HUES48 (cell line): ENCODE measurements around the gene KTN1.

ENCODE experiments used
- H3K27ac ChIP-seq: one replicate; pipeline ENCODE4 v1.7.0; 2013; ENCODE audit warnings: low read depth, low read length, inconsistent platforms
- H3K27me3 ChIP-seq: 2 replicates; pipeline ENCODE4 v1.6.1; 2013; ENCODE audit warnings: mild to moderate bottlenecking, low read length; ENCODE audit not compliant: control insufficient read depth, insufficient read depth
- H3K36me3 ChIP-seq: 2 replicates; pipeline ENCODE4 v1.6.1; 2013; ENCODE audit warnings: low read length; ENCODE audit not compliant: control insufficient read depth, insufficient read depth
- H3K4me1 ChIP-seq: 2 replicates; pipeline ENCODE4 v1.6.1; 2013; ENCODE audit warnings: mild to moderate bottlenecking, low read length; ENCODE audit not compliant: control insufficient read depth, insufficient read depth
- H3K4me3 ChIP-seq: 2 replicates; pipeline ENCODE4 v1.5.1; 2013; ENCODE audit warnings: mild to moderate bottlenecking, low read depth, low read length
- H3K9ac ChIP-seq: 2 replicates; pipeline ENCODE4 v1.6.1; 2013; ENCODE audit warnings: mild to moderate bottlenecking, low read depth, low read length, moderate library complexity
- H3K9me3 ChIP-seq: 2 replicates; pipeline ENCODE4 v1.6.1; 2013; ENCODE audit warnings: low read length; ENCODE audit not compliant: control insufficient read depth, insufficient read depth

Gene KTN1

GRCh38 chr14:55579724-55580469 is at the start of gene KTN1:
KTN1 (plus strand) TSS chr14:55580207; CDS start chr14:55612049, 31,842 bp downstream.
- Histone ChIP-seq H3K36me3 (0 out of 2 replicates have a peak, but pooled peaks cover 11% of the 10 kb centered on the region), H3K4me1 (peaks cover 35% of the 10 kb centered on the region), H3K27ac (peak within 1 kb of the TSS; percentile 91), H3K27me3 (no peaks in the 10 kb centered on the region), H3K4me3 (peak within 1 kb of the TSS; percentile 84), H3K9ac (peak within 1 kb of the TSS; percentile 91), H3K9me3 (no peaks in the 10 kb centered on the region)

GRCh38 chr14:55530464-55530863 is 49.5 kb upstream of the KTN1 start:
- H3K27ac ChIP-seq = no peak overlapping the region
- H3K4me3 ChIP-seq = no peak overlapping the region
- H3K4me1 ChIP-seq = no peaks in the 10 kb centered on the region
- H3K9me3 ChIP-seq = no peaks in the 10 kb centered on the region
- H3K9ac ChIP-seq = no peak overlapping the region
- H3K27me3 ChIP-seq = no peaks in the 10 kb centered on the region
- no peaks in the 10 kb centered on the region for H3K36me3 ChIP-seq

GRCh38 chr14:55532645-55533344 is 47.2 kb upstream of the KTN1 start:
- Histone ChIP-seq H3K36me3 (no peaks in the 10 kb centered on the region), H3K27me3 (no peaks in the 10 kb centered on the region), H3K4me1 (no peaks in the 10 kb centered on the region; the same call in 1 of the 2 replicates), H3K27ac (no peak overlapping the region), H3K4me3 (no peak overlapping the region), H3K9ac (no peak overlapping the region), H3K9me3 (peaks cover 8% of the 10 kb centered on the region; the same call in 1 of the 2 replicates)

- H3K27ac ChIP-seq = no peak overlapping the region
- no peak overlapping the region for H3K9ac ChIP-seq
- no peaks in the 10 kb centered on the region for H3K36me3 ChIP-seq
- H3K4me3 ChIP-seq = no peak overlapping the region
- H3K9me3 ChIP-seq = peaks cover 8% of the 10 kb centered on the region; the same call in 1 of the 2 replicates
- H3K4me1 ChIP-seq = no peaks in the 10 kb centered on the region; the same call in 1 of the 2 replicates
- H3K27me3 ChIP-seq = no peaks in the 10 kb centered on the region
Observed at GRCh38 chr14:55533960-55534359, 46.0 kb upstream of the KTN1 start.

- Histone ChIP-seq H3K4me1 (no peaks in the 10 kb centered on the region; the same call in 1 of the 2 replicates), H3K27ac (no peak overlapping the region), H3K27me3 (no peaks in the 10 kb centered on the region), H3K9ac (no peak overlapping the region), H3K9me3 (peaks cover 8% of the 10 kb centered on the region; the same call in 1 of the 2 replicates), H3K36me3 (no peaks in the 10 kb centered on the region), H3K4me3 (no peak overlapping the region)
Observed at GRCh38 chr14:55535516-55536203, 44.3 kb upstream of the KTN1 start.

- H3K27me3 ChIP-seq = no peaks in the 10 kb centered on the region
- peaks cover 8% of the 10 kb centered on the region; the same call in 1 of the 2 replicates for H3K9me3 ChIP-seq
- H3K4me3 ChIP-seq = no peak overlapping the region
- no peaks in the 10 kb centered on the region for H3K36me3 ChIP-seq
- no peak overlapping the region for H3K9ac ChIP-seq
- no peaks in the 10 kb centered on the region; the same call in 1 of the 2 replicates for H3K4me1 ChIP-seq
- H3K27ac ChIP-seq = no peak overlapping the region
Observed at GRCh38 chr14:55536204-55536708, 43.8 kb upstream of the KTN1 start.

GRCh38 chr14:55537782-55538181 is 42.2 kb upstream of the KTN1 start:
- Histone ChIP-seq H3K36me3 (no peaks in the 10 kb centered on the region), H3K4me3 (no peak overlapping the region), H3K27me3 (no peaks in the 10 kb centered on the region), H3K27ac (no peak overlapping the region), H3K9ac (no peak overlapping the region), H3K4me1 (no peaks in the 10 kb centered on the region; the same call in 1 of the 2 replicates), H3K9me3 (peaks cover 8% of the 10 kb centered on the region; the same call in 1 of the 2 replicates)

- Histone ChIP-seq H3K27me3 (no peaks in the 10 kb centered on the region), H3K9ac (no peak overlapping the region), H3K36me3 (no peaks in the 10 kb centered on the region), H3K9me3 (peaks cover 8% of the 10 kb centered on the region; the same call in 1 of the 2 replicates), H3K4me3 (no peak overlapping the region), H3K27ac (no peak overlapping the region), H3K4me1 (no peaks in the 10 kb centered on the region; the same call in 1 of the 2 replicates)
Observed at GRCh38 chr14:55539975-55540374, 40.0 kb upstream of the KTN1 start.

- H3K27me3 ChIP-seq = no peaks in the 10 kb centered on the region
- H3K4me1 ChIP-seq = no peaks in the 10 kb centered on the region
- H3K4me3 ChIP-seq = no peak overlapping the region
- H3K9me3 ChIP-seq = peaks cover 8% of the 10 kb centered on the region; the same call in 1 of the 2 replicates
- no peaks in the 10 kb centered on the region for H3K36me3 ChIP-seq
- H3K27ac ChIP-seq = no peak overlapping the region
- H3K9ac ChIP-seq = no peak overlapping the region
Observed at GRCh38 chr14:55540847-55541773, 38.9 kb upstream of the KTN1 start.

- H3K27ac ChIP-seq = no peak overlapping the region
- no peaks in the 10 kb centered on the region for H3K4me1 ChIP-seq
- no peak overlapping the region for H3K9ac ChIP-seq
- no peak overlapping the region for H3K4me3 ChIP-seq
- no peaks in the 10 kb centered on the region for H3K27me3 ChIP-seq
- no peaks in the 10 kb centered on the region for H3K9me3 ChIP-seq
- H3K36me3 ChIP-seq = no peaks in the 10 kb centered on the region
Observed at GRCh38 chr14:55545779-55546178, 34.2 kb upstream of the KTN1 start.
